Immature natural killer cell (primary cell): ENCODE measurements around the gene RNF103. TPM values are rescaled to one million over a fixed set of nuclear protein-coding genes. Genes with fewer than 3 reads are reported as not detected.
"Not testable (repeated sequence)": the region's sequence is repeated elsewhere in the genome, so short reads cannot be mapped to it uniquely, and the experiment has no call there.

Source experiments
- DNase-seq, 3 donors: peaks; one replicate each; pipeline ENCODE4 v3.0.0; 2022; ENCODE audit warnings: mixed read lengths in 1 of 3
- H3K27ac Mint-ChIP-seq, 6 donors: one replicate each; pipeline ENCODE4 v1.8.0; 2020; ENCODE audit warnings: mixed read lengths in 6 of 6, mild to moderate bottlenecking in 5 of 6, inconsistent platforms in 4 of 6, moderate library complexity in 3 of 6
- H3K27me3 Mint-ChIP-seq, 3 donors: one replicate each; pipeline ENCODE4 v1.8.0; 2020 to 2021; ENCODE audit warnings: low read depth in 3 of 3, mild to moderate bottlenecking in 3 of 3, mixed read lengths in 3 of 3, moderate library complexity in 3 of 3, inconsistent platforms in 1 of 3
- H3K36me3 Mint-ChIP-seq, 3 donors: one replicate each; pipeline ENCODE4 v1.8.0; 2020; ENCODE audit warnings: mixed read lengths in 3 of 3, inconsistent platforms in 2 of 3, mild to moderate bottlenecking in 2 of 3
- H3K4me1 Mint-ChIP-seq, 2 donors: one replicate each; pipeline ENCODE4 v1.8.0; 2020; ENCODE audit warnings: inconsistent platforms in 2 of 2, mild to moderate bottlenecking in 2 of 2, mixed read lengths in 2 of 2, moderate library complexity in 1 of 2
- H3K4me3 Mint-ChIP-seq, 5 donors: one replicate each; pipeline ENCODE4 v1.8.0; 2020; ENCODE audit warnings: mild to moderate bottlenecking in 5 of 5, mixed read lengths in 5 of 5, inconsistent platforms in 3 of 5, moderate library complexity in 3 of 5
- H3K9me3 Mint-ChIP-seq, 6 donors: one replicate each; pipeline ENCODE4 v1.8.0; 2020; ENCODE audit warnings: mild to moderate bottlenecking in 6 of 6, mixed read lengths in 6 of 6, inconsistent platforms in 4 of 6, moderate library complexity in 3 of 6
- polyA plus RNA-seq, 3 donors: library from polyadenylated mRNA; unstranded; fragments of 300-500 nt; fragmentation: Illumina TruSeq; gene quantifications; one replicate each; pipeline ENCODE4 v1.2.3, GENCODE V29; 2021

Gene RNF103
- polyA plus RNA-seq, 3 donors from 2014 or later, result 2.4 to 4.9 (median 2.8) TPM

DNA sequence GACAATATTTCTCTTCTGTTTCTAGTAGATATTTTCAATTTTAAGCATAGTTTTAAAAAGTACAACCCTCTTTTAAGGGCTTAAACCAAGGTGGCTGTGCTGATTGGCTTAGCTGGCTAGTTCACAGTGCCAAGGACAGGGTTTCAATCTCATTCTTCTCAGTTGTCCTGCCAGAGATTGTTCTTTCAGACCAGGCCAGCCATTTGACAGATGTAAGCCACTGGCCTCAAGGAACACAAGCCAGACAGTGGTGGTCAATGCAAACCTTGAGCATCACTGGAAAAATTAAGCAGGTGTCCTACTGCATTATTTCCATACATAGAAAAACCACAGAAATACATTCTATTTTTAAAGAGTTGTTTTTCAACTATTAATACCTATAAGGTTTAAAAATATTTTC lies 5.9 kb downstream of the RNF103 start:
- Mint-ChIP-seq H3K27ac (no peak overlapping the region), H3K27me3 (peaks cover 0 to 8% (median 3%) of the 10 kb centered on the region in 3 donors), H3K4me3 (no peak overlapping the region), H3K4me1 (peaks cover 30 to 56% of the 10 kb centered on the region in 2 donors), H3K9me3 (no peaks in the 10 kb centered on the region), H3K36me3 (peaks cover 15 to 24% (median 20%) of the 10 kb centered on the region in 3 donors)
- no peak for DNase-seq

DNA sequence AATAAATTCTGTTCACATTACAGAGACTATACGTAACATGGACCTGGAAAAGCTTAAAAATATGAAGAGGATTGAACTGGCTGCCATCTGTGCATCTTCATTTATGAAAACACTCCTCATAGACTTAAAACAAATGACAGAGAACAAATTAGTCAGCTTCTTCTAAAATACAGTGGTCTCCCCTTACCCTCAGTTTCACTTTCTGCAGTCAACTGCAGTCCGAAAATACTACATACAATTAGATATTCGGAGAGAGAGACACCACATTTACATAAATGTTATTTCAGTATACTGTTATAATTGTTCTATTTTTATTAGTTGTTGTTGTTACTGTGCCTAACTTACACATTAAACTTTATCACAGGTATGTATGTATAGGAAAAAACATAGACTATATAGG lies 6.5 kb downstream of the RNF103 start:
- no peak overlapping the region for H3K27ac Mint-ChIP-seq
- peaks cover 25 to 50% of the 10 kb centered on the region in 2 donors for H3K4me1 Mint-ChIP-seq
- no peaks in the 10 kb centered on the region for H3K9me3 Mint-ChIP-seq
- peaks cover 15 to 24% (median 20%) of the 10 kb centered on the region in 3 donors for H3K36me3 Mint-ChIP-seq
- no peak for DNase-seq
- H3K27me3 Mint-ChIP-seq, result peaks cover 0 to 3% (median 0%) of the 10 kb centered on the region in 3 donors
- H3K4me3 Mint-ChIP-seq, result no peak overlapping the region

DNA sequence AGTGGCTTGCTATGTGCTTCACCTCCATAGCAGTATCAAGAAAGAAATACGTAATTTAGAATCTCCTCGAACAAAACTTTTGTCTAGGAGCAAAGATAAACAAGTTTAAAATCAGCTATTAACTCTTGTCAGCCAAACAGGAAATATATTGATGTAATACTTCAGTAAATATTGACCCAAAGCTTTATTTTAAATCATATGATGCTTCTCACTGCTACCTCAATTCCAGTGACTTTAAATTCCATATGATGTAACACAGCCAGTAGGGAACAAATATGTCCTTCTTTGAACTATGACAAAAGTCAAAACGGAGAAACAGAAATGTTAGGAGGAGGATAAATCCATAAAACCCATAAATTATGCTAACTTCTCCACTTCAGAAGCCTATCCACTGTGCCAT lies 7.2 kb downstream of the RNF103 start:
- DNase-seq, result no peak
- H3K36me3 Mint-ChIP-seq, result peaks cover 18 to 28% (median 21%) of the 10 kb centered on the region in 3 donors
- no peak overlapping the region for H3K4me3 Mint-ChIP-seq
- H3K9me3 Mint-ChIP-seq, result no peaks in the 10 kb centered on the region
- peaks cover 18 to 44% of the 10 kb centered on the region in 2 donors for H3K4me1 Mint-ChIP-seq
- peaks cover 0 to 2% (median 0%) of the 10 kb centered on the region in 3 donors for H3K27me3 Mint-ChIP-seq
- no peak overlapping the region for H3K27ac Mint-ChIP-seq

DNA sequence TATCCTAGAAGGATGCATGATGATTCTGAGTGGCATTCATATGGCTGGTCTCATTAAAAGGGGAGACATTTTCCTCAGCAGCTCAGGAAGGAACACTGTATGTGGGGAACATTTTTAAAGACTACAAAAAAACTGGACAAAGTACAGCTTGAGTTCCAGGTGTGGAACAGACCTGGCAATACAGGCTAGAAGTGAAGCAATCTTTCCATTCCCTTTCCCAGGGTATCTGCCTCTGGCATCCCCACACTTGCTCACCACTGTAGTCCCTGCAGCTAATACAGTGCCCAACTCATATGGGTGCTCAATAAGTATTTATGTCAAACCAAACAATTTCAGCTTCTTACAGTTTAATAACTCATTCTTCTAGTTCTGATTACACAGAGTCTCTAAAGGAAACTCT lies 8.1 kb downstream of the RNF103 start:
- DNase-seq, result no peak
- Mint-ChIP-seq H3K27ac (no peak overlapping the region), H3K36me3 (peaks cover 22 to 37% (median 30%) of the 10 kb centered on the region in 3 donors), H3K27me3 (no peaks in the 10 kb centered on the region), H3K4me3 (no peak overlapping the region), H3K9me3 (no peaks in the 10 kb centered on the region), H3K4me1 (peaks cover 12 to 40% of the 10 kb centered on the region in 2 donors)

DNA sequence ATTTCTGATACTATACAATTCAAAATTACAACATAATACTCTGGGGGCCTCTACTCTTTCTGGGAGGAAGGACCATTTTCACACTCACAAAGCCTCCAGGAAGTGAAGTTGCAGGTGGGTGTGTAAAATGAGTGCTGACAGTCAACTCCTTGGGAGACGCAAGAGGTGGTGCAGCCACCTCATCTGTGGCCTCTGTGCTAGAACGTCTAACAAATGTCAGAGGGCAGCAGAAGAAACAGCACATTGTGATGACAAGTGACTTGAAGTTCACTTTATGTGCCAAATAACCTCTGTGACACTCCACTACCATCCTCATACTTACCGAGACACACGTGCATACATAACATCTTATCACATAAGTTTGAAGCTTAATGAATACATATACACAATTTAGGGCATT lies 10.2 kb downstream of the RNF103 start:
- Mint-ChIP-seq H3K27me3 (no peaks in the 10 kb centered on the region), H3K9me3 (no peaks in the 10 kb centered on the region), H3K4me3 (no peak overlapping the region), H3K27ac (peak overlapping the region in 2 of 6 donors; percentile 21 to 50), H3K36me3 (peaks cover 24 to 36% (median 25%) of the 10 kb centered on the region in 3 donors), H3K4me1 (peaks cover 10 to 26% of the 10 kb centered on the region in 2 donors)
- DNase-seq, result no peak

DNA sequence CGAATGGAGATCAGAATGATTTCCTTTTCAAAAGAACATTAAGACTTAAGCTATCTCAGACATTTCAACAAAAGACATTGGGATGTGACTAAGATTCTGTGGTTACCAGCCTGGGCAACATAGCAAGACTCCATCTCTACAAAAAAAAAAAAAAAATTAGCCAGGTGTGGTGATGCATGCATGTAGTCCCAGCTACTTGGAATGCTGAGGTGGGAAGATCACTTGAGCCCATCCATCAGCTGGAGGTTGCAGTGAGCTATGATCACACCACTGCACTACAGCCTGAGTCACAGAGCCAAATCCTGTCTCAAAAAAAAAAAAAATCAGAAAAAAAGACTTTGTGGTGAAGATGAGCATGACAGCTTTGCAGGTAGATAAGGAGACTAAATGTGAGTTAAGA lies 12.8 kb downstream of the RNF103 start:
- Mint-ChIP-seq H3K4me1 (peaks cover 10 to 21% of the 10 kb centered on the region in 2 donors), H3K9me3 (no peaks in the 10 kb centered on the region), H3K27me3 (no peaks in the 10 kb centered on the region), H3K4me3 (no peak overlapping the region), H3K36me3 (peaks cover 19 to 32% (median 27%) of the 10 kb centered on the region in 3 donors), H3K27ac (peak overlapping the region in 1 of 6 donors; percentile 36)
- no peak for DNase-seq

DNA sequence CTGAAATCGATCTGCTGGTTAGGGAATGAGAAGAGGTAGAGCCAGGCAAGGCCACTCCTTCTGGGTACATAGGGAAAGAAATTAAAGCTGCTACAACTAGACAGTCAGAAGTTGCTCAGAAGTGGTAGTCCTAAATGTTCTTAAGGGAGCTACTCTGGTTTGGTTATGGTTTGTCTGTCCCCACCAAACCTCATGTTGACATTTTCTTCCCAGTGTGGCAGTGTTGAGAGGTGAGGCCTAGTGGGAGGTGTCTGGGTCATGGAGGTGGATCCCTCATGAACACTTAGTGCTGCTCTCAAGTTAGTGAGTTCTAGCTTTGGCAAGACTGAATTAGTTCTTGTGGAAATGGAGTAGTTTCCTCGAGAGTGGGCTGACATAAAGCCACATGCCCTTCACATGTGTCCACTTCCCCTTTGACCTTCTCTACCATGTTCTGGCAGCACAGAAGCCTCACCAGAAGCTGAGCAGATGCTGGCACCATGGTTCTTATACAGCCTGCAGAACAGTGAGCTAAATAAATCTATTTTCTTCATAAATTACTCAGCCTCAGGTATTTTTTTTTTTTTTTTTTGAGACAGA lies 14.7 kb downstream of the RNF103 start:
- Mint-ChIP-seq H3K9me3 (no peaks in the 10 kb centered on the region), H3K27me3 (no peaks in the 10 kb centered on the region), H3K4me3 (no peak overlapping the region), H3K27ac (peak overlapping the region in 2 of 6 donors; percentile 23 to 64), H3K36me3 (peaks cover 22 to 47% (median 37%) of the 10 kb centered on the region in 3 donors), H3K4me1 (peaks cover 10 to 20% of the 10 kb centered on the region in 2 donors)
- no peak for DNase-seq

DNA sequence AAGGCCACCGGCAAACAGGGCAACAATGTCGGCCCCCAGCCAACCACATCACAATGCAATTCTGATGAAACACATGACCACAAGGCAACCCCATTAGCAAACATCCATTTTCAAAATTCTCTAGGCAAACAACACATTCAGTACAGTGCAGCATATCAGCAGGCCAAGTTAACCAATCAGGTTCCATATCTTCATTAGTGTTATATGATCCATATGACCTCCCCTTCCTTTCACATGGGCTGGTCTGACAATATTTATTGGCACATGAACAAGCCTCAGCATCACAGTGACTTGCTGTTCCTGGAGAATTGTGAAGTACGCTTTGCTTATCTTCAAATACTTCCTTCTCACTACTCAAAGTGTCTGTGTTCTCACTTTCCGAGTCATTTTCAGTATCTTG lies 19.8 kb downstream of the RNF103 start:
- no peak overlapping the region for H3K27ac Mint-ChIP-seq
- no peaks in the 10 kb centered on the region for H3K9me3 Mint-ChIP-seq
- DNase-seq, result no peak
- H3K4me1 Mint-ChIP-seq, result peaks cover 0 to 3% of the 10 kb centered on the region in 2 donors
- no peaks in the 10 kb centered on the region for H3K27me3 Mint-ChIP-seq
- H3K4me3 Mint-ChIP-seq, result no peak overlapping the region
- peaks cover 16 to 33% (median 24%) of the 10 kb centered on the region in 3 donors for H3K36me3 Mint-ChIP-seq

DNA sequence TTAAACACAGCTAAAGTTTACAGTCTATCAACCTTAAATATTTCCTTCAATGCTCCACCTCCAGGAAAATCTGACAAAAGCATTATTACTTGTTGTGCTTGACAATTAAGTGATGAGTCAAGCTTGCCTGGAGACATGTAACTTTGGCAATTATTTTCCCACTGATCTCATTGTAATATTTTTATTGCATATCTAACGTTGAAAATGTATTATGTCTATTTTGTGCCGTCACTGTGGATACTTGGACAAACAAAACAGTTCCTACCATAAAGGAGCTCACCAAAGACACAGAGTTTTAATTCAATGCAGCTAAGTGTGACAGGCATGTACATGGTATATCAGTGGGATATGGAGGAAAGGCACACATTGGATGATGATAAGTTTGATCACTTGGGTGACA lies 24.7 kb downstream of the RNF103 start:
- no peak for DNase-seq
- H3K27me3 Mint-ChIP-seq, result peaks cover 0 to 5% (median 0%) of the 10 kb centered on the region in 3 donors
- H3K27ac Mint-ChIP-seq, result no peak overlapping the region
- H3K4me3 Mint-ChIP-seq, result no peak overlapping the region
- peaks cover 4 to 7% (median 5%) of the 10 kb centered on the region in 3 donors for H3K36me3 Mint-ChIP-seq
- no peaks in the 10 kb centered on the region for H3K9me3 Mint-ChIP-seq
- no peaks in the 10 kb centered on the region for H3K4me1 Mint-ChIP-seq

DNA sequence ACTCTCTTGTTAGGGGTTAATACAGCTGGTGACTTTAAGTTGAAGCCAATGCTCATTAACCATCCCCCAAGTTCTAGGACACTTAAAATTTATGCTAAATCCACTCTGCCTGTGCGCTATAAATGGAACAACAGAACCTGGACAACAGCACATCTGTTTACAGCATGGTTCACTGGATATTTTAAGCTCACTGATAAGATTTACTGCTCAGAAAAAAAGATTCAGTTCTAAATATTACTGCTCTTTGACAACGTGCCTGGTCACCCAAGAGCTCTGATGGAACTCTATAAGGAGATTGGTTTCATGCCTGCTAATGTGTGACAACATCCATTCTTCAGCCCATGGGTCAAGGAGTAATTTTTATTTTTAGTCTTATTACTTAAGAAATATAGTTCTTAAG lies 27.5 kb downstream of the RNF103 start:
- no peak for DNase-seq
- H3K9me3 Mint-ChIP-seq, result peaks cover 0 to under 1% (median 0%) of the 10 kb centered on the region in 6 donors
- H3K4me3 Mint-ChIP-seq, result no peak overlapping the region
- no peaks in the 10 kb centered on the region for H3K36me3 Mint-ChIP-seq
- no peaks in the 10 kb centered on the region for H3K4me1 Mint-ChIP-seq
- no peak overlapping the region for H3K27ac Mint-ChIP-seq
- peaks cover 2 to 5% (median 2%) of the 10 kb centered on the region in 3 donors for H3K27me3 Mint-ChIP-seq

DNA sequence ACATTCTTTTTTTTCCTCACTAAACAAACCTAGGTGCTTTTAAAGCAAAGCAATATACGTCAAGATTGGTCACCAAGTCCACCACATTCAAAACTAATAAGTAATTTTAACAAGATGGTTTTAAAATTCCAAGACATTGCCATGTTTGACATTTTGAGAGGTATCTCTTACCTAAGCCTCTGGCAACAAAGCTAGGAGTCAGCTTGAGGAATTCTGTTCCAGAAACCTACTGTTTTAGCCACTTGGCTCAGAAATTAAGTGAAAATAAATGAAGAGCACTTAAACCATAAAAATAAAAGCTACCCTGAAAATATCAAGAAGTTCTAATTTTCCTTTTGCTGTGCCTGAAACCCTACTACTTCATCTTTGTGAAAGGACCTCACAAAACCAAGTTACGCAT lies 30.4 kb downstream of the RNF103 start:
- H3K27ac Mint-ChIP-seq, result no peak overlapping the region
- H3K36me3 Mint-ChIP-seq, result peaks cover 0 to 3% (median 0%) of the 10 kb centered on the region in 3 donors
- H3K27me3 Mint-ChIP-seq, result peaks cover 2 to 13% (median 2%) of the 10 kb centered on the region in 3 donors
- no peak overlapping the region for H3K4me3 Mint-ChIP-seq
- DNase-seq, result no peak
- no peaks in the 10 kb centered on the region for H3K4me1 Mint-ChIP-seq
- H3K9me3 Mint-ChIP-seq, result peaks cover 0 to 8% (median 2%) of the 10 kb centered on the region in 6 donors

DNA sequence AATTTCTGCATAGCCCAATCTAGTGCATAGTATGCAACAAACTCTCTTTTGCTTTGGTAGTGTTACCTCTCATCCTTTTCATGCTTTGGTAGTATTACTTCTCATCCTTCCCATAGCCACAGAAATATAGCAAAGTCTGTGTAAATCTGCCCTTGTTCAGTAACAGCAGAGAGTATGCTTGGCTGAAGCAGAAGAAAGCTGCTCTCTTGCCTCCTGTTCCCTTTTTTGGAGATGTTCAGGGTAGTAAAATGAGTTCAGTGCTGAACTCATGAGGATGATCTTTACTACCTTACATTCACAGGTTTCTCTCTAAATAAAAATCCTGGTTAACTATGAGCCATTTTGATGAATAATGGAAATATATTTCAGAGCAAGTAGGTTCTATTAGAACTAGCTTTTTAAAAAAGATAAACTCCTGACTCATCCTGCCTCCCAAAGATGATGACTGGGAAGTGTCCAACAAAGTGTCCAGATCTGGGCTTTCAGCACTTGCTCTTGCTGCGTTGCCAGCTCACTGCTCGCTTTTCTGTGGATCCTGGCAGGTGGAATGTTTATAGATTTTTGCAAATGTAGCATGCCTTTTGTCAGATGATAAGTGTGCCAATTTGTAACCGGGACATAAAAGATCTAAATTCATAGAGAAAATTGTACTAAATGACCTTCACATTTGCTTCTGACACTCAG lies 31.0 kb downstream of the RNF103 start:
- Mint-ChIP-seq H3K27me3 (peaks cover 2 to 13% (median 2%) of the 10 kb centered on the region in 3 donors), H3K4me1 (no peaks in the 10 kb centered on the region), H3K9me3 (peaks cover 0 to 8% (median 2%) of the 10 kb centered on the region in 6 donors), H3K4me3 (no peak overlapping the region), H3K36me3 (peaks cover 0 to 3% (median 0%) of the 10 kb centered on the region in 3 donors), H3K27ac (no peak overlapping the region)
- DNase-seq, result no peak

DNA sequence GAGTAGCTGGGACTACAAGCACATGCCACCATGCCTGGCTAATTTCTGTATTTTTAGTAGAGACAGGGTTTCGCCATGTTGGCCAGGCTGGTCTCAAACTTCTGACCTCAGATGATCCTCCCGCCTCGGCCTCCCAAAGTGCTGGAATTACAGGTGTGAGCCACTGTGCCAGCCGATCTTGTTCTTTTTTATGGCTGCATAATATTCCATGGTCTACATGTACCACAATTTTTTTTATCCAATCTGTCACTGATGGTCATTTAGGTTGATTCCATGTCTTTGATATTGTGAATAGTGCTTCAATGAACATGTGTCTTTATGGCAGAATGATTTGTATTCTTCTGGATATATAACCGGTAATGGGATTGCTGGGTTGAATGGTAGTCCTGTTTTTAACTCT lies 34.0 kb downstream of the RNF103 start:
- not testable (repeated sequence) for H3K9me3 Mint-ChIP-seq, H3K4me3 Mint-ChIP-seq, H3K27ac Mint-ChIP-seq, H3K36me3 Mint-ChIP-seq, H3K27me3 Mint-ChIP-seq, H3K4me1 Mint-ChIP-seq, DNase-seq

DNA sequence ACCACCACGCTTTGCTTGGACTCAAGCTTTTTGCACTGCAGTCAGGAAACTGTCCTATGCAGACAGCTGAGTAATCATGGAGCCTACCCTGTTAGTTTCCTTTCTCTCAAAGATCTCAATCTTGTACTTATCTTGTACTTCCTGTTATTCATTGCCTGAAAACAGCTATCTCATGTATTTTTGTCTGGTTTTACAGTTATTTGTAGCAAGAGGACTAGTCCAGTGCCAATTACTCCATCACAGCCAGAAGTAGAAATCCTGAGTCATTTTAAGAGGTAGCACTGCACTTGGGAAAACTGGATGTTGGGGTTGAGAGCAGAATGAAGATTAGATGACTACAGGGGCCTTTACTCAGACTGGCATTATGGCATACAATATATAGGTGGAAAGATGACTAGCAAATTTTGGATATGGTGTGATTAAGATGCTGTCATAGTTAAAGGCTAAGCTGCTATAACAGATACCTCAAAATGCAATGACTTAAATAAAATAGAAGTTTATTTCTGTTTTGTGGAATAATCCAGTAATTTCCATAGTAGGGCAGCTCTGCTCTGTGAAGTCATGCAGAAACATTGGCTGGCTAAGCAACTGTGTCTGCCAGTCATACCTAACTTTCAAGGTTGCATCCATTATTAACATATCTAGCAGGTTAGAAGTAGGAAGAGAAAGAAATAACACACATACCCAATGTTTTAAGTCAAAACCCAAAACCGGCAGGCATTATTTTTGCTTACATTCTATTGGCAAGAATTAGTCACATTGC lies 39.3 kb downstream of the RNF103 start:
- H3K36me3 Mint-ChIP-seq, result no peaks in the 10 kb centered on the region
- H3K27ac Mint-ChIP-seq, result no peak overlapping the region
- H3K4me1 Mint-ChIP-seq, result peaks cover 0 to 2% of the 10 kb centered on the region in 2 donors
- peaks cover 0 to under 1% (median 0%) of the 10 kb centered on the region in 6 donors for H3K9me3 Mint-ChIP-seq
- H3K27me3 Mint-ChIP-seq, result peaks cover 0 to 10% (median 1%) of the 10 kb centered on the region in 3 donors
- no peak for DNase-seq
- H3K4me3 Mint-ChIP-seq, result no peak overlapping the region
